GM18873 (cell line): ENCODE measurements around the gene ADH1A.
"Not testable (repeated sequence)": the region's sequence is repeated elsewhere in the genome, so short reads cannot be mapped to it uniquely, and the experiment has no call there.

Experiments
- ATAC-seq: cut with Tn5 transposase; IDR thresholded peaks from one replicate; pipeline ENCODE4 v1.9.1; 2021; ENCODE audit warnings: mild to moderate bottlenecking, moderate library complexity, moderate number of reproducible peaks; ENCODE audit not compliant: unreplicated experiment, low FRiP score

Gene ADH1A

GRCh38 chr4:99290848-99291786 is at the start of gene ADH1A:
Gene ADH1A, minus strand, starts transcription at chr4:99290985. Its CDS starts 71 bp downstream, at chr4:99290914.
- no peak for ATAC-seq

GRCh38 chr4:99339172-99339571 is 48.4 kb upstream of the ADH1A start:
- ATAC-seq, result no peak

DNA sequence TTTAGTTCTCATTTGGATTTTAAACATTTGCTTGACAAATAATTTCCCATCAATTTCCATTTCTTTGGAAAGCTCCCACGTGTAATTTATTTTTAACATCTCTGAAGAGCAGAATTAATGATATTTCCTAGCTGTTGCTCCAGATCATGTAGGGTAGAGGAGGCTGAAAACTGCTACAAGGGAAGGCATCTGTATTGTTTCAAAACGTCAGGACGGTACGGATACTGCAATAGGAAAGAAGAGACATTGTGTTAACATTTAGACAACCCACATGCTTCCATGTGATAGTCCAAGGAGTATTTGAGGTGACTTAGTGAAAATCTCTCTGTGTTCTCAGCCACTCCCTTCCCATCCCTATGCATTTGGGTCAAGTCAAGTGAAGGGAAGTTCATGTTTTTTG is 45.8 kb upstream of the ADH1A start:
- no peak for ATAC-seq

DNA sequence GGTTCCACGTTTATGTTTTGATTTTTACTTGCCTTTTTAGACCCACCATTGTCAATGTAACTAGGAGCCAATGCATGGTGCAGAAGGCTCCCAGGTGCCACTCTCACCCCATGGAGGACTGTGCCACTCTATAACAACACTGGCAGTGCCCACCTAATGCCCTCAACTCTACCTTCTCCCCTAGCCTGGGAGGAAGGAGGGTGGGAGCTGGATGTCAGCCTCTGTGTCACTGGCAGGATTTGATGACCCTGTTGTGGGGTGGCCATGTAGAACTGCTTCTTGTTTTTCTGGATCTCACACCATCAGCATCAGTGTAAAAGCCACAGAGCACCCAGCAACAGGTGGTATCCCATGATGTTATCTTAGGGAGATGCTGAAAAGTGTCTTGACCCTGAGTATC is 44.1 kb upstream of the ADH1A start:
- no peak for ATAC-seq

- ATAC-seq, result no peak
These were observed 39.9 kb upstream of the ADH1A start for GRCh38 chr4:99330648-99331047.

GRCh38 chr4:99329876-99330275 is 39.1 kb upstream of the ADH1A start:
- no peak for ATAC-seq

GRCh38 chr4:99324979-99325378 is 34.2 kb upstream of the ADH1A start:
- no peak for ATAC-seq

DNA sequence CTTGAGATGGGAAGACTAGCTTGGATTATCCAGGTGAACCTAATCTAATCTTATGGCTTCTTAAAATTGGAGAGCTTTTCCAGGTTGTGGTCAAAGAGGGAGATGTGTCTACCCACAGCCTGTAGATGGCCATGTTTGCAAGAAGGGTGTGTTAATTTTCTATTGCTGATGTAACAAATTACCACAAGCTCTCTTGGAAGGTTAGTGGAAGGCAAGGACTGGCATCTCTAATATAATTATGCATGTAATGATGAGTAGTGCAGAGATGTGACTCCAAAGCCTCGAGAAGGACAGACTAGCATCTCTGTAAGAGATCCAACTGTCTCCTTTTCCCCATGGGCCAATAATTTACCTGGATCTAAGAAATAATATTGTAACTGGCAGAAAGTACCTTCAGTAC is 33.6 kb upstream of the ADH1A start:
- no peak for ATAC-seq

DNA sequence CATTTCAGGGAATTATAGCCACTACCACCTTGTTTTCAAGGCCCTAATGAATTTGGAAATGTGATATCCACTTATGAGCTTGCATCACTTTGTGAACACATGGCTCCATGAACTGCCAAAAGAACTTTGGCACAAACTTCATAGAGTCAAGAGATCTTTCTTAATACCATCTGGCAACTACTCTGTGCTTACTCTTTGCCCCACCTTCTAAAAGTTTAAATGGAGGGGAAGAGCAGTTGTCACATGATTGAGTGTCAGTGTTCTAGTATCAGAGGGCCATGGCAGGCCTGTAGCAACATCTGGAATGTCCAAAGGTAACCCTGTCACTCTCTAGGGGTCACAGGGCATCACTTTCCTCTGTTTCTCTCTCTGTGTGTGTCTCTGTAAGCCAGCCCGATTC is 33.0 kb upstream of the ADH1A start:
- ATAC-seq, result no peak

DNA sequence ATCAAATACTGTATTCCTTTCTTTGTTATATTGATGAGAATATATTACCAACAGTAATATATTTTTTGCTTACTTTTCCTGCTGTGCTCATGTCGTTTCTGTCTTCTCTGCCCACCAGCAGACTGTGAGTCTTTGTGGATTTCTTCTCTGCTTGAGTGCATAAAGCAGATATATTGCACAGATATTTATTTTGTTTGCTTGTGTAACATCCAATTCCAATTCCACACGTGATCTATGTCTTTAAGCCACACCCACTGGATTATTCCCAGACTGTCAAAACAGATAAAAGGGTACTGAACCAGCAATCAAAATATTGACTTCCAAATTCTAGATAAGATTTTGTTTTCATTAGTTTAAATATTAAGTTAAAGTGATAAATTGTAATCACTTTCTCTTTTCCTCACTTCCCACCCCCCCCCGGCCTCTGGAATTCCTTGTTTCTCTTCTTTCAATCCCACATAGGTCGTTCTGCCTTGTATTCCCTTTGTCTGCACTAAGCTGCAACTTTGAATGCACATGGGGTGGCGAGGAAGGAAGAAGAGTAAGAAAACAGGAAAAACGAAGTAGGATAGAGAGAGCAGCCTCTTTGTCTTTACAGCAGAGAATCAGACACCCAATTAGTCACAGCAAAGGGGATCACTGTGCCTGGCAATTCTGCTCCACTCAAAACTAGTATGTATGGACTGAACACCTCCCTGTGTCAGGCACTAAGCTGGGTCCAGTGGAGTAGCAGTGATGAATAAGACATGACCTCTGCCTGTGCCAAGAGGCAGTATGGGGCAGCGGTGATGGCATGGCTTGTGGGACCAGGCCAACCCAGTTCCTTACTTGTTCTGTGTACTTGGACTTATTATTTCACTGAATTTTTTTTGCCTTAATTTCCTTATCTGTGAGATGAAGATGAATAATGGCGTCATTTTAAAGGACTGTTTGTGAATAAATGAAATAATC is 30.7 kb upstream of the ADH1A start, which contains the start of gene ADH1B:
Gene ADH1B (minus strand): TSS at position 161 of the 951 bp plus-strand sequence. CDS start 70 bp downstream, at position 91.
- ATAC-seq, result no peak

DNA sequence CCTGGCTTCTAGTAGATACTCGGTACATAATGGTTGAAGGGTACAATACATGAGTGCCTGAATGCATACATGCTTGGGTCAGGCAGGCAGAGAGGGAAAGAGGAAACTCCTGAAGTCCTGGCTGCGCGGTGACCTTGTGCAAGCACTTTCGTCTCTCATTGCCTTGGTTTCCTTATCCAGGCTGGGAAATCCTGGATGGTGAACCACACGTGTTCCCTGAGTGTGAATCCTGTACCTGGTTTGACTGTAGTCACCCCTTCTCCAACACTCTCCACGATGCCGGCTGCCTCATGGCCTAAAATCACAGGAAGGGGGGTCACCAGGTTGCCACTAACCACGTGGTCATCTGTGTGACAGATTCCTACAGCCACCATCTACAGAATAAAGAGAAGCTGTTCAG is 27.0 kb upstream of the ADH1A start:
- ATAC-seq, result not testable (repeated sequence)

- ATAC-seq, result no peak
These were observed 26.6 kb upstream of the ADH1A start for GRCh38 chr4:99317354-99317753.

DNA sequence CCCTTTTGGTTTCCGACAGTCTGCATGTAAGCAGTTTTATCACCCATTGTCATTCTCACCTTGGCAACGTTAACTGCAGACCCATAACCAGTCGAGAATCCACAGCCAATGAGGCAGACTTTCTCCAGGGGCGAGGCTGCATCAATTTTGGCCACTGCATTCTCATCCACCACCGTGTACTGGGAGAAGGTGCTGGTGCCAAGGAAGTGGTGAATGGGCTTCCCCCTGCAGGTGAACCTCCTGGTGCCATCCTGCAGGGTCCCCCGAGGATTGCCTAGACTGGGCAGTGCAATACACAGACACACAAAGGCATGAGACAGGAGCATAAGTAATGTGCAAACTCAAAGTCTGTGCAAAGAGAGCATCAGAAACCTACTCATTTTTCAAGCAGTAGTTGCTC is 25.1 kb upstream of the ADH1A start:
- no peak for ATAC-seq

GRCh38 chr4:99314211-99314610 is 23.4 kb upstream of the ADH1A start:
- ATAC-seq, result no peak

DNA sequence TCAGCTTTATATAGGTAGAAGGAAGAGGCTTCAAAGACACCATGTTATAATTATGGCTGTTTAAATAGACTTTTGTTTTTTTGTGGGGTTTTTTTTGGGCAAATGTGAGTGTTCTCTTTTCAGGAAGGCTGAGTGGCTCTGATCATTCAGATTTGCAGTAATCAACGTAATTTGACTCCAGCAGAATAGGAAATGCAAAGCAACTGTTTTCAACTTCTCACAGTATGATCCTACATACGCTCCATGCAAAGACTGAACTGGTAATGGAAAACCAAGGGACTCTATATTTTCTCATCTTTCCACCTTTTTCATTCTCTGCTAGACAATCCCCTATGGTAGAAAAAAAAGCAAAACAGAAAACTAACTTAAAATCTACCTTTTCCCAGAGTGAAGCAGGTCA is 19.6 kb upstream of the ADH1A start:
- no peak for ATAC-seq

DNA sequence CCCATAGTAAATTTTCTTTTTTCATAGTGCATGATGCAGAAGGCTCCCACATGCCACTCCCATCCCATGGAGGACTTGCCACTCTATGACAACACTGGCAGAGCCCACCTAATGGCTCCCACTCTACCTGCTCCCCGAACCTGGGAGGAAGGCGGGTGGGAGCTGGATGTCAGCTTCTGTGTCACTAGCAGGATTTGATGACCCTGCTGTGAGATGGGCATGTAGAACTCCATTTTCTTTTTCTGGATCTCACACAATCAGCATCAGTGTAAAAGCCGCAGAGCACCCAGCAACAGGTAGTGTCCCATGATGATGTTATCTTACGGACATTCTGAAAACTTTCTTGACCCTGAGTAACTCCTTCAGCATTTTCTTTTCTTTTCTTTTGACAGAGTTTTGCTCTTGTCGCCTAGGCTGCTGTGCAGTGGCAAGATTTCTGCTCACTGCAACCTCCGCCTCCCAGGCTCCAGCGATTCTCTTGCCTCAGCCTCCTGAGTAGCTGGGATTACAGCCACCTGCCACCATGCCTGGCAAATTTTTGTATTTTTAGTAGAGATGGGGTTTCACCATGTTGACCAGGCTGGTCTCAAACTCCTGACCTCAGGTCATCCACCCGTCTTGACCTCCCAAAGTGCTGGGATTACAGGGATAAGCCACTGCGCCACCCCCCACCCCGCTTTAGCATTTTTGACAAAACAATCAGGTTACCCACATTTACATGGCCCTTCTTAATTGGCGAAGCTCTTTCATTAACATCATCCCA is 15.0 kb upstream of the ADH1A start:
- ATAC-seq, result no peak

GRCh38 chr4:99301376-99302164 is 10.8 kb upstream of the ADH1A start:
- no peak for ATAC-seq

DNA sequence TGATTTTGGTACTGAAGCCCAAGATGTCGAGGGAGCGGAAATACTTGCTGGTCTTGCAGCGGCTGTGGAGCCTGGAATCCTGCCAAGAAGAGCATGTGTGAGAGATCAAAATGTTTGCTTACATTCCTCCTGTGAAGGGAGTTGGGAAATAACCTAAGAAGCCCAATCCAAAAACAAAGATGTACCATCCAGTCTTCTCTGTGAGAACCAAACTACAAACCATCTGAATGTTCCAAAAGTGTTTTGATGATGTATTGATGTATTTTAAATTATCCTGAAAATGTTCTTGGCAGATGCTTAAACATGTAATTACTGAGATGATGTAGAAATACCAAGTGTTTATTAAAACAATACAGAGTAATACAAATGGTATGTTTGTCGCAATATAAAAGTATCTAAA is 10.1 kb upstream of the ADH1A start:
- ATAC-seq, result no peak

- no peak for ATAC-seq
These were observed 2.6 kb upstream of the ADH1A start for GRCh38 chr4:99293357-99293756.

DNA sequence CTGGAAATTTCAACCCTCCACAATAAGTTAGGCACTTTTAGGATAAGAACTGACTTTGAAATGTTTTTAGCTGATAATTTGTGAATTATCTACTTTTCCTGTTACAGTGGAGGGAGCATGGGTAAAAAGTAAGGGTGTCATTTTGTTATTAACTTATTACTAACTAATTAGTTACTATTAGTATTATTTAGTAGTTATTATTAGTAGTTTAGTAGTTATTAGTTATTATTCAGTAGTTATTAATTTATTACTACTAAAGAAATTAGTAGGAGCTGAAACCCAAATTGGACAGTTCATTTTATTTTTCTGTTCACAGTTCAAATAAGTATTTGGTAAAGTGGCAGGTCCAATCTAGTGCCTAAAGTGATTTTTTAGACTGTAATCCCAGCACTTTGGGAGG is 5.4 kb downstream of the ADH1A start:
- ATAC-seq, result no peak
